Stimulated activated CD4-positive, alpha-beta T cell treated with anti-CD3 and anti-CD28 coated beads, Interleukin-2, amount 100 ng/mL, for 48 hours (primary cell): ENCODE results near the gene NSMCE1.
"Not testable (repeated sequence)": the region's sequence is repeated elsewhere in the genome, so short reads cannot be mapped to it uniquely, and the experiment has no call there.

Experiments
- DNase-seq, 2 donors: peaks; one replicate each; pipeline ENCODE4 v3.0.0-alpha.2; 2020

Gene NSMCE1

GRCh38 chr16:27211026-27211425 lies 57.5 kb downstream of the NSMCE1 start:
- DNase-seq = no peak

DNA sequence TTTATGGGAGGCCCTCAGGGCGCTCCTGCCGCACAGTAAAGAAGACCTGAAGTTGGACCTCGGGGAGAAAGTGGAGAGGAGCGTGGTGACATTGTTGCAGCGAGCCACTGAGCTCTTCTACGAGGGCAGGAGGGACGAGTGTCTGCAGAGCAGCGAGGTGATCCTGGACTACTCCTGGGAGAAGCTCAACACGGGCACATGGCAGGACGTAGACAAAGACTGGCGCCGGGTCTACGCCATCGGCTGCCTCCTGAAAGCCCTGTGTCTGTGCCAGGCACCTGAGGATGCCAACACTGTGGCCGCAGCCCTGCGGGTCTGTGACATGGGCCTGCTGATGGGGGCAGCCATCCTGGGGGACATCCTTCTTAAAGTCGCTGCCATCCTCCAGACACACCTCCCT lies 58.4 kb downstream of the NSMCE1 start:
- no peak for DNase-seq

DNA sequence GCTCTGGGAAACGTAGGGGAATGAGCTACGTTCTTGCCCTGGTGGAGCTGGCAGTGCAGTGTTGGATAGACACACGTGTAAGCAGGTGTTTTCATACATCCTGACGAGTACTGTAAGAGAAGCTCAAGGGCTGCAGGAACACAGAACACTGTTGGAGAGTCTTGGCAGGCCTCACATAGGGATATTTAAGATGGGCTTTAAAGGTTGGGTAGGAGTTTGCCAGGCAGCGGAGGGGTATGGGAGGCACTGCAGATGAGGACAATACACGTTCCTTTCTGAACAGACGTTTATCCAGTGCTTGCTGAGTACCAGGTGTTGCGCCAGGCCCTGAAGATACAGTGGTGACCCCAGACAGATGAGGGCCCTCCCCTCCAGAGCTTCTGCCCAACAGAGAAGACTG lies 59.0 kb downstream of the NSMCE1 start:
- no peak for DNase-seq

DNA sequence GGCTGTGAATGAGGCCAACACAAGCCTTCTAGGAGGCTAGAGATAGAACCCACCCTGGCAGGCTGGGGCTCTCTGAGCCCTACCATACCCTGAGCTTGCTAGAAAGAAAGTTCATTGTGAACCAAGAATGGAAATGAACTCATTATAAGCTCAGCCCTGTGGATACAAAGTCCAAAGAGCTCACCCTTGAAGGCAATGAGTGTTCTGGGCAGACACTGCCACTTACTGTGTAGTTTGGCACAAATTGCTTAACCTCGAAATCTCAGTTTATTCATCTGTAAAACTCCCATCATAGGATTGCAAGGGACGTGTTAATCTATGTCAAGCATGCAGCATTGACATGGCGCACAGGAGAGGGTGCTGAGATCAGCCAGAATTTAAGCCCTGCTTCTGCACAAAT lies 59.8 kb downstream of the NSMCE1 start:
- no peak for DNase-seq

GRCh38 chr16:27208081-27208680 lies 60.4 kb downstream of the NSMCE1 start:
- DNase-seq = no peak

GRCh38 chr16:27207121-27207520 lies 61.5 kb downstream of the NSMCE1 start:
- not testable (repeated sequence) for DNase-seq

DNA sequence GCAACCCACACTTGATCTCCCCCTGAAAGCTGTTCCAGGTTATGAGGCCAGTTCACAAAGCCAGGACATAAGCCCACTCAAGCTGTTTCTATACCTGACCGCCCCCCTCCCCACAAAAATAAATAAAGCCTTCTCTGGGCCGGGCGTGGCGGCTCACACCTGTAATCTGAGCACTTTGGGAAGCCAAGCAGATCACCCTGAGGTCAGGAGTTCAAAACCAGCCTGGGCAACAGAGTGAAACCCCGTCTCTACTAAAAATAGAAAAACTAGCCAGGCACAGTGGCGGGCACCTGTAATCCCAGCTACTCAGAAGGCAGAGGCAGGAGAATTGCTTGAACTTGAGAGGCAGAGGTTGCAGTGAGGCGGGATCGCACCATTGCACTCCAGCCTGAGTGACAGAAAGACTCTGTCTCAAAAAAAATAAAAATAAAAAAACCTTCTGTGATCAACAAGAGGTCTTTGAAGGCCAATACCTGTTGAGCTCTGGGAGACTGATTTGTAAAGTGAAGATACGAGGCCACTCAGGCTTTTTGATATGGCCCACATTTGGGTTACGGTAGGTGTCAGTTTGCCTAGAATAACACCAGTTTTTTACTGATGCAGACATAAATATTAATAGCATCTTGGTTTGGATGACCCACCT lies 63.0 kb downstream of the NSMCE1 start:
- DNase-seq = no peak

DNA sequence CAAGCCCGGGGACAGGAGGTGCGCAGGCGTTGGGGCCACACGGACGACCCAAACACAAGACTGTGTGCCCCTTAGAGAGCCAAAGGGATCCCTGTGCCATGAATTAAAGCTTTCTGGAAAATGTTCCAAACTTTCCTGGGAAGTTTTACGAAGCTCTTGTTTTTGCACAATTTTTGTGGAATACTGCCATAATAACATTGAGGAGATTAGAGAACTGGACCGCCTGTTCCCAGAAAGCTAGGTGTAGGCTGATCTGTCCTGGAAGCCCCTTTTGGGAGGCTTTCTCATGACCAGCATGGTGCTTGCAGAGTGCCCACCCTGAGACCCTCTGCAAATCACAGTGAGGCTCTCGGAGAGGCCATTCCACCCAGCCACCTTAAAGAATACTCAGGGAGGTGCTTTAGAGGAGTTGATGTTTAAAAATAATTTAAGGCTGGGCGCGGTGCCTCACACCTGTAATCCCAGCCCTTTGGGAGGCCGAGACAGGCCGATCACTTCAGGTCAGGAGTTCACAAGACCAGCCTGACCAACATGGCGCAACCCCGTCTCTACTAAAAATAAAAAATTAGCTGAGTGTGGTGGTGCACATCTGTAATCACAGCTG lies 64.2 kb downstream of the NSMCE1 start:
- DNase-seq = no peak

DNA sequence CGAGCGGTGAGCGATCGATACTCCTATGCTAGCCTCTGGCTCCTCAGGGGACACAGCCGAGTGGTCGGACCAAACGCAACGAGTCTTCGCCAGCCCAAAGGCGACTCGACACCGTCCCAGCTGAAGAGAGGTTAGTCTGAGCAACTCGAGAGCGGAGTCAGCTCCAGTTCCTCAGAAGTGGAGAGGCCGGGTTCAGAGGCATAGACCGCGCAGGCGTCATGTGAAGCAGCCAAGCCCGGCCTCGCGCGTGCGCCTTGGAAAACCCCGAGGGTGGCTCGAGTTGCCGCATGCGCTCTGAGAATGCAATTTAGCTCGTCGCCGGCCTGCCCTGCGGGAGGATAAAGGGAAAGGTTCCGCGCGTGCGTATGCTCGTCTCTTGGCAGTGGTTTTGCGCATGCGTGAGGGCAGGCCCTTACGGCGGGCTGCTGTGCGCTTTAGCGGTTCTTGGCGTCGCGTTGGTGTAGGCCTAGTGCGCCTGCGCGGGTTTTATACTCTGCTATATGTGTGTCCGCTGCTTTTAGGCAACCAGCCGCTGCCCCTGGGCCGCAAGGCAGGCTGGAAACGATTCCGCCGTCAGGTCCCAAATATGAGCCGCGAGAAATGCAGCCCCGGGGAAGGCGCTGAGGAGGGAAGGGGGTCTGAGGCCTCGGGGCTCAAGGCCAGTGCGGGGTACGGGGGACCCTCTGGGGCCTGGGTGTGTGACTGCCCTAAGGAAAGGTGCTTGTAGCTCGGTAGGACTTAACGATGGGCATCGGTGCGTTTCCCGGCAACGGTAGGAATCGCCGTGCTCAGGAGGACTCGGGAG lies 64.9 kb downstream of the NSMCE1 start, which contains the start of gene KDM8:
Gene KDM8 (plus strand): TSS at position 20 of the 805 bp plus-strand sequence. CDS start 6,598 bp downstream, outside the sequence.
- peak; percentile 97 to 99 for DNase-seq

GRCh38 chr16:27202923-27203506 lies 65.6 kb downstream of the NSMCE1 start:
- DNase-seq = peak in 1 of 2 donors; percentile 84

DNA sequence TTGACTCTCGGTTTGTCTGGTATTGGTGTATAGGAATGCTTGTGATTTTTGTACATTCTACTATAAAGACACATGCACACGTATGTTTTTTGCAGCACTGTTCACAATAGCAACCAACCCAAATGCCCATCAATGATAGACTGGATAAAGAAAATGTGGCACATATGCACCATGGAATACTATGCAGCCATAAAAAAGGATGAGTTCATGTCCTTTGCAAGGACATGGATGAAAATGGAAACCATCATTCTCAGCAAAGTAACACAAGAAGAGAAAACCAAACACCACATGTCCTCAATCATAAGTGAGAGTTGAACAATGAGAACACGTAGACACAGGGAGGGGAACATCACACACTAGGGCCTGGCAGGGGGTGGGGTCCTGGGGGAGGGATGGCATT lies 67.7 kb downstream of the NSMCE1 start:
- DNase-seq = not testable (repeated sequence)

DNA sequence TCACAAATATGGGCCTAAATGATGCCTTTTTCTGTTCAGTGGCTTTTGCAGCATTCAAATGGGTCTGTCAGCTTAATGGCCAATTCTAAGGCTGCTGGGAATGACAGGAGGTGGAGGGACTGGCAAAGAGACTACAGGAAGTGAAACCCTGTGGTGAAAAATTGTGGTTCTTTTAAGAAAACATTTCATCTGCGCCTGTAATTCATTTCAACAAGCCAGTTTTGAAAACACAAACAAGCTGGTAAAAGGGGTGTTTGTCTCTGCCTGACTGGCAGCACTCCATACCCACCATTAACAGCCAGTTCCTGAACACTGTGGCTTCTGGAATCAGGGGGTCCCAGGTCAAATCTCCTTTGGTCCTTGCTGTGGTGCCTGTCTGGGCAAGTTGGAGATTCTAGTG lies 68.8 kb downstream of the NSMCE1 start:
- DNase-seq = no peak

GRCh38 chr16:27199235-27199586 lies 69.4 kb downstream of the NSMCE1 start:
- no peak for DNase-seq

GRCh38 chr16:27198451-27199234 lies 69.9 kb downstream of the NSMCE1 start:
- no peak for DNase-seq

GRCh38 chr16:27197004-27197403 lies 71.6 kb downstream of the NSMCE1 start:
- DNase-seq = no peak

DNA sequence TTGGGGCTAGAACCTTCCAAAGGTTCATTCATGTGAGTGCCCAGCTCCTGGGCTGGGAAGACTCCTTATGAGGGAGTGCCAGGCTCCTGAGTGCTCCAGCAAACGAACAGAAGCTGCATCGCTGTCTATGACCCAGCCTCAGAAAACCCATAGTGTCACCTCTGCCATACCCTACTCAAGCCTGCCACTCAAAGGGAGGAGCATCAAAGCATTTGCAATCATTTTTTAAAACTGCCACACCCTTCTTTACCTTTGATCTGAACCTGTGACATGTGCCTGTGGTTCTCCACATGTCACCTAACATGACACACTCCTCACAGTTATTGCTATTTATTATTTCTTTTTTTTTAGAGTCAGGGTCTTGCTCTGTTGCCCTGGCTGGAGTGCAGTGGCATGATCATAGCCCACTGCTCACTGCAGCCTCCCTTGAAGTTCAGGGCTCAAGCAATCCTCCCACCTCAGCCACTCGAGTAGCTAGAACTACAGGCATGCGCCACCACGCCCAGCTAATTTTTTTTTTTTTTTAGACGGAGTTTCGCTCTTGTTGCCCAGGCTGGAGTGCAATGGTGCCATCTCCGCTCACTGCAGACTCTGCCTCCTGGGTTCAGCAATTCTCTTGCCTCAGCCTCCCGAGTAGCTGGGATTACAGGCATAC lies 72.5 kb downstream of the NSMCE1 start:
- no peak for DNase-seq

GRCh38 chr16:27195076-27195741 lies 73.4 kb downstream of the NSMCE1 start:
- DNase-seq = no peak

- no peak for DNase-seq
Measured at GRCh38 chr16:27193300-27193990, 75.1 kb downstream of the NSMCE1 start.

GRCh38 chr16:27191352-27191924 lies 77.1 kb downstream of the NSMCE1 start:
- DNase-seq = no peak

DNA sequence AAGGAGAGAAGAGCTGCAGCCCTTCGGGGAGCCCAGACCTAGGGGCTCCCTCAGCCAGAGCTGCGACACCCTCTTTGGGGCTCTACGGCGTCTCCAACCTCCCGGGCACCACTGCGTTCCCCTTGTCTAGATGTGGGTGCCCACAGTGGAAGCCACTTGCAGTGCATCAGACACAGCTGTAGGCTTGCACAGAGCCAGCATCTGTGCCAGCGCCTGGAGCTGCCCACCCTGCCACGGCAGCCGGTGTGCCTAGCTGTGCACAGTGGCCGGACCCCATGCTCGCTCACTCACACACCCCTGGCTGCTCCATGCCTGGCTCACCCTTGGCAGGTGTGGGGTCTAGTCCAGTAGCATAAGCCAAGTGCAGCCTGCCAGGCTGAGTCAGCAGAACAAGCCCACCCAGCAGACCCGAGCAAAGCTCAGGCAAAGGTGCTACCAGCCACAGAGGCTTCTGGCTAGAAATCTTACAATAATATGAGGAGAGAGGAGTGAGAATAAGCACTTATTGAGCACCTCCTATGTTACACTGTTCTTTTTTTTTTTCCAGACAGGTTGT lies 78.2 kb downstream of the NSMCE1 start:
- no peak for DNase-seq
